Heart right ventricle (tissue), 16 donors: ENCODE results near the gene SLIT3. TPM values are rescaled to one million over a fixed set of nuclear protein-coding genes. Genes with fewer than 3 reads are reported as not detected.

Experiments used
- ATAC-seq, 8 donors: fragments of 200-7000 bp; cut with Tn5 transposase; one replicate each; pipeline ENCODE4 v1.9.1; 2020; ENCODE audit warnings: mild to moderate bottlenecking in 8 of 8, moderate library complexity in 8 of 8, moderate number of reproducible peaks in 1 of 8
- DNase-seq, 2 donors: peaks; one replicate each; pipeline ENCODE4 v3.0.0-alpha.2; 2020
- H3K27ac ChIP-seq, 10 donors: fragments of 200-600 bp; sonication (generic) in 2 of 10; one replicate each; pipeline versions ENCODE4 v1.5.0 to v1.8.0; 2020 to 2022; ENCODE audit warnings: mild to moderate bottlenecking in 3 of 10
- H3K27me3 ChIP-seq, 7 donors: fragments of 200-600 bp; one replicate each; pipeline ENCODE4 v1.8.0; 2021 to 2022; ENCODE audit warnings: mild to moderate bottlenecking in 2 of 7
- H3K36me3 ChIP-seq, 9 donors: fragments of 200-600 bp; sonication (generic) in 1 of 9; one replicate each; pipeline versions ENCODE4 v1.5.0 to v1.8.0; 2020 to 2022; ENCODE audit warnings: mild to moderate bottlenecking in 2 of 9
- H3K4me1 ChIP-seq, 9 donors: fragments of 200-600 bp; sonication (generic) in 1 of 9; one replicate each; pipeline versions ENCODE4 v1.5.0 to v1.8.0; 2020 to 2022; ENCODE audit warnings: mild to moderate bottlenecking in 4 of 9
- H3K4me3 ChIP-seq, 10 donors: fragments of 200-600 bp; sonication (generic) in 2 of 10; one replicate each; pipeline versions ENCODE4 v1.5.0 to v1.8.0; 2020 to 2022; ENCODE audit warnings: mild to moderate bottlenecking in 7 of 10, moderate library complexity in 2 of 10
- H3K9me3 ChIP-seq, 11 donors: fragments of 200-600 bp in 10 of 11; sonication (generic) in 2 of 11; one replicate each; pipeline versions ENCODE4 v1.5.0 to v1.8.0; 2013 to 2022; ENCODE audit warnings: mild to moderate bottlenecking in 2 of 11, control low read depth in 1 of 11, moderate library complexity in 1 of 11
- WGBS, 2 donors: extraction: QIAGEN DNeasy Blood & Tissue Kit; methylation state at CpG; one replicate each; pipeline ENCODE4 v1.1.7; 2013; ENCODE audit warnings: inconsistent platforms in 1 of 2; 5-methylcytosine and 5-hydroxymethylcytosine counted together
- intact Hi-C, 10 donors: fragments of 100-400 bp; cut with DNase I; formaldehyde crosslinking; loops; one replicate each; pipeline versions ENCODE4 v1.11.1 to v1.14.2; 2022
- polyA plus RNA-seq, 2 donors: library from polyadenylated mRNA; stranded (reverse); fragments of 200-250 nt; gene quantifications; one replicate each; pipeline ENCODE4 v1.2.3, GENCODE V29; 2013
- total RNA-seq, 10 donors: library from RNA; stranded (reverse); fragmentation: NEBNext Ultra II Directional in 3 of 10; extraction: Animal tissue kit (Norgen Biotek cat#: 25700) in 3 of 10; gene quantifications; one replicate each; pipeline versions ENCODE4 v1.2.1 to v1.2.4, GENCODE V29; 2021 to 2023
- TF ChIP-seq, protein P1 (sequence below), 9 donors: fragments of 200-600 bp; sonication (generic) in 2 of 9; IDR thresholded peaks; one replicate each; pipeline versions ENCODE4 v1.5.0 to v1.8.0; 2021 to 2022; ENCODE audit warnings: antibody characterized with exemption in 9 of 9, mild to moderate bottlenecking in 5 of 9, moderate library complexity in 1 of 9
- donor health status: Arrhythmogenic right ventricular cardiomyopathy.
- donor health status: ischemic (EF 13 %, LVEDD 7.1; RV severe dilation, severe dysfunction).
- donor health status: healthy with polysubstance abuse.
- donor health status: DM: no; HTN: yes; CAD: no.
- donor health status: DM: no; HTN: no; CAD: no.
- donor health status: ischemic (EF 25% LVEDD 6.9; RV normal size, moderate dysfunction).
- donor health status: ischemic (EF 25% LVEDD 5.7; RV mildly dilated, moderate dysfunction).
- donor health status: healthy.
- donor health status: DM: yes; HTN: yes; CAD: no.
- donor health status: Ischemic cardiomyopathy.
- donor health status: ischemic (EF 35%, LVEDD 5.7; RV mildly dilated, moderate dysfunction).
- donor health status: nonischemic (EF 11% LVEDD 7.7; RV severe dilation, severe dysfunction).
- donor health status: DM: yes; HTN: yes; CAD: no.
- donor health status: PGD.
- donor health status: ischemic (EF 29% LVEDD 5.4; RV normal size, mild dysfunction).
- donor health status: nonischemic (EF 23%, LVEDD 6.1; RV moderate dilation, normal function).

Gene SLIT3
- total and polyA plus RNA-seq, 12 donors: 2.0 to 29.2 (median 12.1) TPM

- no peaks in the 10 kb centered on the region for H3K4me1 ChIP-seq
- WGBS, 2 donors: 90 to 91% methylated on average over 7 of the region's 7 CpGs
- TF ChIP-seq, protein P1, sequence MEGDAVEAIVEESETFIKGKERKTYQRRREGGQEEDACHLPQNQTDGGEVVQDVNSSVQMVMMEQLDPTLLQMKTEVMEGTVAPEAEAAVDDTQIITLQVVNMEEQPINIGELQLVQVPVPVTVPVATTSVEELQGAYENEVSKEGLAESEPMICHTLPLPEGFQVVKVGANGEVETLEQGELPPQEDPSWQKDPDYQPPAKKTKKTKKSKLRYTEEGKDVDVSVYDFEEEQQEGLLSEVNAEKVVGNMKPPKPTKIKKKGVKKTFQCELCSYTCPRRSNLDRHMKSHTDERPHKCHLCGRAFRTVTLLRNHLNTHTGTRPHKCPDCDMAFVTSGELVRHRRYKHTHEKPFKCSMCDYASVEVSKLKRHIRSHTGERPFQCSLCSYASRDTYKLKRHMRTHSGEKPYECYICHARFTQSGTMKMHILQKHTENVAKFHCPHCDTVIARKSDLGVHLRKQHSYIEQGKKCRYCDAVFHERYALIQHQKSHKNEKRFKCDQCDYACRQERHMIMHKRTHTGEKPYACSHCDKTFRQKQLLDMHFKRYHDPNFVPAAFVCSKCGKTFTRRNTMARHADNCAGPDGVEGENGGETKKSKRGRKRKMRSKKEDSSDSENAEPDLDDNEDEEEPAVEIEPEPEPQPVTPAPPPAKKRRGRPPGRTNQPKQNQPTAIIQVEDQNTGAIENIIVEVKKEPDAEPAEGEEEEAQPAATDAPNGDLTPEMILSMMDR (IDR thresholded peaks at IDR 0.05): no peak
- H3K36me3 ChIP-seq: peaks cover 0 to 7% (median 0%) of the 10 kb centered on the region in 9 donors
- H3K27me3 ChIP-seq: no peaks in the 10 kb centered on the region
- intact Hi-C loops: no loop called here
- H3K4me3 ChIP-seq: no peak overlapping the region
- ATAC-seq (no peak), DNase-seq (no peak)
- H3K9me3 ChIP-seq: peaks cover 0 to under 1% (median 0%) of the 10 kb centered on the region in 11 donors
- no peak overlapping the region for H3K27ac ChIP-seq
Measured at GRCh38 chr5:168721966-168722365, 579.0 kb downstream of the SLIT3 start.

GRCh38 chr5:168721002-168721753 is 579.8 kb downstream of the SLIT3 start:
- no peak for ATAC-seq
- no peak overlapping the region for H3K27ac ChIP-seq
- TF ChIP-seq, protein P1 (IDR thresholded peaks at IDR 0.05): no peak
- no peaks in the 10 kb centered on the region for H3K4me1 ChIP-seq
- no peak for DNase-seq
- no peaks in the 10 kb centered on the region for H3K9me3 ChIP-seq
- 82 to 89% methylated on average over 5 of the region's 5 CpGs for WGBS, 2 donors
- intact Hi-C loops: no loop called here
- H3K36me3 ChIP-seq: peaks cover 0 to 7% (median 0%) of the 10 kb centered on the region in 9 donors
- no peaks in the 10 kb centered on the region for H3K27me3 ChIP-seq
- H3K4me3 ChIP-seq: no peak overlapping the region

DNA sequence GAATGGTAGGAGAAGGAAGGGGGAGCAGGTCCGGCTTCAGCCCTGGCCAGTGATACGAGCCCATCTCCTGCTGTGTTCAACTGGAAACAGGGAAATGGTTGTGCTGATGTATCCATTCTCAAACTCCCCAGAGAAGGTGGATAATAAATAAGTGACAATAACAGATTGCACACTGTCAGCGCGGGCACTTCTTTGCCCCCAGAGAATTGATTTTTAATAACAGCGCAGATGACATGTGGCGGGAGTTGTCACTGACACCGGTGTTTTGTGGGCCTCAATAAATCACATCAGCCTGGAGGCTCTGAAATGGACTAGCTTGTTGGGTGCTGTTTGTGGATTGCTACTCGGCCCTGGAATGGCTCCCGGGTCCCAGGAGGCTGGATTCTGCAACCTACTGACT is 580.4 kb downstream of the SLIT3 start:
- H3K36me3 ChIP-seq: peaks cover 0 to 7% (median 0%) of the 10 kb centered on the region in 9 donors
- H3K27me3 ChIP-seq: no peaks in the 10 kb centered on the region
- TF ChIP-seq, protein P1 (IDR thresholded peaks at IDR 0.05): no peak
- H3K9me3 ChIP-seq: no peaks in the 10 kb centered on the region
- intact Hi-C loops: no loop called here
- H3K4me3 ChIP-seq: no peak overlapping the region
- ATAC-seq (no peak), DNase-seq (no peak)
- H3K27ac ChIP-seq: no peak overlapping the region
- H3K4me1 ChIP-seq: no peaks in the 10 kb centered on the region
- WGBS, 2 donors: 90% methylated on average over 9 of the region's 9 CpGs

DNA sequence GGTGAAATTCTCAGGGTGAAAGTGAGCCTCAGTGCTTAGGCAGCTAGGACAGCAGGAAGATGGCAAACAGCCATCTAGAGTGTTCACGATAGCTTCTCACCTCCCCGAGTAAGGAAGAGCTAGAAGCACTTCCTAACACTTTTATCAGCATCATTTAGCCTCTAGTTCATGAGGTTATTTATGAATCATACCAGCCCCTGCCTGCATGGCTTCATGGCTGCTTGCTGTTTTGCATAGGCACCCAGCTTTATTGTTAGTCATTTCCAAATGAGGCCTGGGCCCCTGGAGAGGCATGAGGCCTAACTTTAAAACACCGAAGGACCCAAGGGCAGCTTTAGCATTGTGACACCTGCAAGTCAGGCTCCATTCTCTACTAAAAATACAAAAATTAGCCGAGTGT is 586.9 kb downstream of the SLIT3 start:
- H3K9me3 ChIP-seq: no peaks in the 10 kb centered on the region
- H3K27ac ChIP-seq: no peak overlapping the region
- peaks cover 0 to 10% (median 0%) of the 10 kb centered on the region in 9 donors for H3K4me1 ChIP-seq
- TF ChIP-seq, protein P1 (IDR thresholded peaks at IDR 0.05): no peak
- H3K36me3 ChIP-seq: no peaks in the 10 kb centered on the region
- no peak for DNase-seq
- no peak for ATAC-seq
- 56 to 73% methylated on average over 4 of the region's 4 CpGs for WGBS, 2 donors
- no peaks in the 10 kb centered on the region for H3K27me3 ChIP-seq
- no peak overlapping the region for H3K4me3 ChIP-seq
- intact Hi-C loops: no loop called here
